HG02870 (cell line): ENCODE data around the gene PKM.
A peak's percentile ranks its signal among the peaks of the same experiment; 100 is the strongest.
"Not testable (repeated sequence)": the region's sequence is repeated elsewhere in the genome, so short reads cannot be mapped to it uniquely, and the experiment has no call there.

Experiments used
- ATAC-seq: cut with Tn5 transposase; IDR thresholded peaks from one replicate; pipeline ENCODE4 v1.9.1; 2021; ENCODE audit warnings: mild to moderate bottlenecking, moderate library complexity; ENCODE audit not compliant: unreplicated experiment

Gene PKM

DNA sequence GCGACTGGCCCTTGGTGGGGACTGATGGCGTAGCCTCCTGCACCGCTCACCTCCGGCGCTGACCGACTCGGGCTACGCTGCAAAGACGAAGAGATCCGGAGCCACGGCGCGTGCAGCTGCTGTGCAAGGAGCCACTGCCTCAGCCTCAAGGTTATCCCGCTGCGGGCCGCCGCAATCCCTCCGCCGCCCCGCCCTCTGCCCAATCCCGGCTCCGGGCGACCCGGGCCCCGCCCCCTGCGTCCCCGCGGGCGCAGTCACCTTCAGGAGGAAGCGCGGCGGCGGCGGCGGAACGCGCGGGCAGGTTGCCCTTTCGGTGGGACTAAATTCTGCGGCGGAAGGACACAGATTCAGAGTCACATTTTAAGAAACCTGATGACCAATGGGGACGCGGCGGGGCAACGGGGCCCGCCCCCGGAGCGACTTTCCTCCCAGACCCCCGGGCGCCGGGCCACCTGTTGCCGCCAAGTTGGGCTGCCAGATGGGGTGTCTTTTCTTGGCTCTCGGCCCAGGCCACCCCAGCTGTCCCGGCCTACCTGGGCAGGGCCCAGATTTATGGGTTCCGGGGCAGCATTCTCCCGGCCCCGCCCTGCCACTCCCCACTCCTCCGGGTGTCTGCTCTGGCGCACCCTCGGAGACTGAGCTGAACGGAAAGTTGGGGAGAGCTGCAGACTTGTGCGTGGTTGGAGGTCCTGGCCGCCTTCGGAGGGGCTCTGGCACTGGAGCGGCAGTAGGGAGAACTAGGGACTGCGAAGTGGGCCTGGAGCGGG, at the start of gene PKM:
Gene PKM, minus strand, starts transcription at position 125 of the 767 bp plus-strand sequence. CDS start 12,093 bp downstream, outside the sequence.
- ATAC-seq = peak; percentile 32

DNA sequence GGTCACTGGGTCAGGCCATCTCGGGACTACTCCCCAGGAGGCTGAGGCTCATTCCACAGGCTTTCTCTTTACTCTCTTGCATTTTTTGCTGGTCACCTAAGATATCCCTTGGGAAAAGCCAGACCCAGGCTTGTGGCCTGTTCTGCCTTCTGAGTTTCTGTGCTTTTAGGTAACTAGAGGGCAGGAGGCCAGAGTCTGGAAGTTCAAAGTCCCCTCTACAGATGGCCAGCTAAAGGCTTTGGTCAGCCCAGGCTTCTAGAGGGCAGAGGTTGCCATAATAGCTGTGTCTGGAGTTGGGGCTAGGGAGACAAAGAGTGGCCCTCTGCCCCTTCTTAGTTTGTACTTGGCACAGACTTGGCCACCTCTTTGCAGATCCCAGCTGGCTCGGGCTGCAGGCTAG, 49.8 kb upstream of the PKM start:
- ATAC-seq = no peak

DNA sequence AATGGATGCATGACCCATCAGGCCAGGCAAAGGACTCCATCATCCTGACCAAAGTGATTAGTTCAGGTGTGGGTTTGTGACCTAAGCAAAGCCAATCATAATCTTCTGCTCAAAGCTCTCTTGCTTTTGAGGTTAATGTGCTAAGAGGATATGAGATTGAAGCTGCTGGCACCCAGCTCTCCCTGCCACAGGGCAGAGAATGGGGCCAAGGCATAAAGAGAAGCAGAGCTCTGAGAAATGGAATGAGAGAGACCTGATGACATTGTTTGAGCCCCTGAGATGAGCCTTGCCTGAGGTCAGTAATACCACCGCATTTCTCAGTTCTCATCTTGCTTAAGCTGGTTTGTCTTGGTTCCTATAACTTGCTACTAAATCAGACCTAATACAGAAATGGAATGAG, 47.7 kb upstream of the PKM start:
- ATAC-seq = no peak

DNA sequence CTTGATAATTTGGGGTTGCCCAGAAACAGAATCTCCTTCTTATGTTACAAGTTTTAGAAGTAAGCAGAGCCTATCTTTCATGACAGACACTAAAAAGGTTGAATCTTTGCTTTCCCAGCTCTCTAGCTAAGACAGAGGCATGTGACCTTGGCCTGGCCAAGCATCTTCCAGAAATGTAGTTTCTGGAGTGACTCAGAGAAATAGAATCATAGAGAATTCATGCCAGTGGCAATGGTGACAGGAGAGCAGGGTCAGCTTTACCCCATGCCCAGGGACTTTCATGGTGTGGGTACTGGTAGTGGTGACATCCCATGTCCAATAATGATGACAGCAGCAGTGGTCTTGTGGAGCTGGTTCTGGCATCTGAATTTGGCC, 45.3 kb upstream of the PKM start:
- ATAC-seq = no peak

DNA sequence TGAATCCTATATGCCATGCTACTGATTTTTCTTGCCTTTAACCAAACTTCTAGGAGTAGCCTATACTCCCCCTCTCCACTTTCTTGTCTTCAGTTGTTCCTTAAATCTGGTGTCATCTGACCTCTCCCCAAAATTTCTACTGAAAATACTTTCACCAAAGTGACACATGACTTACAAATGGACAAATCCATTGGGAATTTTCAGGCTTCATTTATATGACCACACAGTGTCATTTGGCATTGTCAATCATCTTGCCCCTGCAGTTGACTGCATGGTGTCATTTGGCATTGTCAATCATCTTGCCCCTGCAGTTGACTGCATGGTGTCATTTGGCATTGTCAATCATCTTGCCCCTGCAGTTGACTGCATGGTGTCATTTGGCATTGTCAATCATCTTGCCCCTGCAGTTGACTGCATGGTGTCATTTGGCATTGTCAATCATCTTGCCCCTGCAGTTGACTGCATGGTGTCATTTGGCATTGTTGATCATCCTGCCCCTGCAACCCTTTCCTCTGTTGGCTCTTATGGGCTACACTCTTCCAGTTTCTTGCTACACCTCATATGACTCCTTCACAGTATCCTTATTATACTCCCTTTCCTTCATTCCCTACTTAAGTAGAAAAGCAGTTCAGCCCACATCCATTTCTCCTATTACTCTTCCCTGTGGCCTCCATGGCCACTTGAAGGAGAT, 44.8 kb upstream of the PKM start:
- not testable (repeated sequence) for ATAC-seq

DNA sequence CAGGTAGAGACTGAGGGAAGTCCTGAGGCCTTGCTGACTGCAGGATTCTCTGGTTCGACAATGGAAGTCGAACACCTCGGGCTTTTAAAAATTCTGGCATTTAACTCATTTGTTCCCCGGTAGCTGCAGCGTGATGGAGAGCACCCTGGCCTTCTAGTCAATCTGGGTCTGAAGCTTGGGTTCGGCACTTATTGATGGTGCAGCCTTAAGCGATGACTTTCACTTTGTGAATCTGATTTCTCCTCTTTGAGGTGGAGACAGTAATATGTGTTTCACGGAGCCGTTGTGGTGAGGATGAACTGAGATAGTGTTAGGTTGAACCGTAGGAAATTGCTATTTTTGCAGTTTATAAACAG, 42.0 kb upstream of the PKM start:
- ATAC-seq = no peak

DNA sequence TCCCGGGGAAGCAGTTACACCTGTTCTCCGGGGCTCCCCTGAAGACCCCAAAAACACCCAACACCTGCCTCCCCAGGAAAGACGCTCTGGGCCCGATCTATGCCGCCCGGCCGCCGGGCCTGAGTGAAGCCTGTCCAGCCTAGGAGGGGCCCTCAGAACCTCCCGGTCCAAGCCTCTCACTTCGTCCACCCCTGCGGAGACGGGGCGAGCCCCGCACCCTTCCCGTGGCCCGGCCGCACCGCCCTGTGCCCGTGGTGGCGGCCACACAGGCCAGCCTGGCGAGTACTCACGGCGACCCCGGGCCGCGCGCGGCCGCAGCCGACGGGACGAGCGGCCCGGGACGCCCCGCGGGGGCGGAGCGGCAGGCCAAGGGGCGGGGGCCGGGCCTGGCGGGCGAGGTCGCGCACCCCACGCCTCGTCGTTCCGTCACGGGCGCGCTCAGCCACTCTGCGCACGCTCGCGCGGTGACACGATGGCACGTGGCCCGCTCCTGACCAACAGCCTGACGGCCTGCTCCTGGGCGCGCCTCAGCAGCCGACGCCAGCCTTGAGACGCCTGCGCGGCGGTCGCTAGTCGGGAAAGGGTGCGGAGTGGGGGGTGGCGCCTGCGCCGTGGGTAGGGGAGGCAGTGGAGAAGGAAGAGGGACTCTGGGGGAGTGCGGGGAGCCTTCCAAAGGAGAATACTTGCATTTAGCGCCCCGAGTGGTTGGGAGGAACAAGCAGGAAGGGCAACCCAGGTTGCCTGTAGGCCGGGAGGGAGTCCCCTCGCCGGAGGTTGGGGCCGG, 41.4 kb upstream of the PKM start, which contains the start of gene PARP6:
Gene PARP6, minus strand, starts transcription at position 342 of the 784 bp plus-strand sequence. CDS start 5,077 bp downstream, outside the sequence.
- ATAC-seq = peak; percentile 95

DNA sequence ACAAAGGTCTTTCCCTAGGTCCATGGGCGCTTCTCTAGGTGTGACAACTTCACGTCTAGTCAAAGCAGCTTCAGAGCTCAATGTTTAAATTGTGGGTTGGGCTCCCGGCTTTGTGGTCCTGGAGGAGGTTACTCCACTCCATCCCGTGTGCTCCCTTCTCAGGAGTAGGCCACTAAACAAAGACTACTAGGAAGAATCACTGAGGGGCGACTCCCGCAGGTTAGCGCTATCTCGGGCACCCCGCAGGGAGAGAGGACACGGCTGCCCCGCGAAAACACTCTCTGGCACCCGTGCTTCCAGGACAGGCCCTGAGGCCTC, 40.9 kb upstream of the PKM start:
- ATAC-seq = peak; percentile 18

DNA sequence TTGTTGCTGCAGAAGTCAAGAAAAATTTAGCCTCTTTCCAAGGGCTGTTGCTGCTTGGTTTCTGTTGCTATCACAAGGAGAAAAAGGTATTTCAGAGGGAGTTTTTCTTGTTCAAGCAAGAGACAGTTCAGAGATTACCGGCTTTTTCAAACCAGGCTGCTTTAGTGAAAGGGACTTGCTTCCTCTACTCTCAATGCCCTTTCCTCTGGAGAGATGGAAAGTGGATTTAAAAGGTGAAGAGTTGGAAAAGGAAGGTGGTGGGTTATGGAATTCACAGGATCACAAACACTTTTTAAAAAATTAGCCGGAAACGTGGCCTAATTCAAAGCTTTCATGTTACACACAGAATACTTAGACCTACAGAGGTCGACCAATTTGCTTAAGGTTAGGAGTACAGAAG, 40.2 kb upstream of the PKM start:
- ATAC-seq = no peak

DNA sequence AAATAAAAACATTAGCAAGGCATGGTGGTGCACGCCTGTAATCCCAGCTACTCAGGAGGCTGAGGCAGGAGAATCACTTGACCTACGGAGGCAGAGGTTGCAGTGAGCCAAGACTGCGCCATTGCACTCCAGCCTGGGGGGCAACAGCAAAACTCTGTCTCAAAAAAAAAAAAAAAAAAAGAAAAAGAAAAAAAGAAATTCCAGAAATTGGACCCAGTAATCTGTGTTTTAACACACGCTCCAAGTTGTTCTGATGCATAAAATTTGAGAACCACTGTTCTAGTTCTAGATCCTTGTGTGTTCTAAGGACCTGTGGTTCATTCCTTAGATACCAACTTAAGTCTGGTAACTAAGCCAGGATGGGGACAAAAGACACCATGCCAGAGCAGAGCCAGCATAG, 38.7 kb upstream of the PKM start:
- no peak for ATAC-seq

DNA sequence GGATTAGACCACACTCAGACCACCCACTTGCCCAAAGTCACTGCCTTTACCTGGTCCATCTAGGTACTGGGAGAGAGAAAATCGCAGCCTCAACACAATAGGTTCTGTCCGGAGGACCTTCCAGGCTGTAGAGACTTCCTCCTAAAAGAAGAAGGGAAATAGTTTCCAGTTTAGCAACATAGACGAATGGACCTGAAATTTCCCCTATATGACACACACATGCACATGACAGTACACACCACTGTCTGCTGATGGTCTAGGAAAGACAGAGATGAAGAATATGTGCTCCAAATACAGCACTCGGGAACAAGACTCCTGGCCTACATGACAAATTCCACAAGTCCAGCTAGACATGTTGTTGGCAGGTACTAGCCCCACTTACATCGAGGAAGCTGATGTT, 34.0 kb upstream of the PKM start:
- no peak for ATAC-seq

DNA sequence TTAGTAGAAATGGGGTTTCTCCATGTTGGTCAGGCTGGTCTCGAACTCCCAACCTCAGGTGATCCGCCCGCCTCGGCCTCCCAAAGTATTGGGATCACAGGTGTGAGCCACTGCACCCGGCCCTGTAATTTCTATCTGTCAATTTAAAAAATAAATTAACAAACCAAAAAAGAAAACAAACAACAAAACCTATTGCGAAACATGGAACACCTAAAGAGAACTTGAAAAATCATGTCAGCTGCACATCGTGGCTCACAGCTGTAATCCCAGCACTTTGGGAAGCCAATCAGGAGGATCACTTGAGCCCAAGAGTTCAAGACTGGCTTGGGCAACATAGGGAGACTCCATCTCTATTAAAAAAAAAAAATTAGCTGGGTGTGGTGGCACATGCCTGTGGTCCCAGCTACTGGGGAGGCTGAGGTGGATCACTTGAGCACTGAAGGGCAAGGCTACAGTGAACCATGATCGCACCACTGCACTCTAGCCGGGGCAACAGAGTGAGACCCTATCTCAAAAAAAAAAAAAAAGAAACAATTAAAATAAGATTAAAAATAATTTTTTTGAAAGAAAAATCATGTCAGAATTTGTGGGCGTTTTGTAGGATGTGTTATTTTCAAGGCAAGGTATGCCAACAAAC, 21.8 kb upstream of the PKM start:
- no peak for ATAC-seq

DNA sequence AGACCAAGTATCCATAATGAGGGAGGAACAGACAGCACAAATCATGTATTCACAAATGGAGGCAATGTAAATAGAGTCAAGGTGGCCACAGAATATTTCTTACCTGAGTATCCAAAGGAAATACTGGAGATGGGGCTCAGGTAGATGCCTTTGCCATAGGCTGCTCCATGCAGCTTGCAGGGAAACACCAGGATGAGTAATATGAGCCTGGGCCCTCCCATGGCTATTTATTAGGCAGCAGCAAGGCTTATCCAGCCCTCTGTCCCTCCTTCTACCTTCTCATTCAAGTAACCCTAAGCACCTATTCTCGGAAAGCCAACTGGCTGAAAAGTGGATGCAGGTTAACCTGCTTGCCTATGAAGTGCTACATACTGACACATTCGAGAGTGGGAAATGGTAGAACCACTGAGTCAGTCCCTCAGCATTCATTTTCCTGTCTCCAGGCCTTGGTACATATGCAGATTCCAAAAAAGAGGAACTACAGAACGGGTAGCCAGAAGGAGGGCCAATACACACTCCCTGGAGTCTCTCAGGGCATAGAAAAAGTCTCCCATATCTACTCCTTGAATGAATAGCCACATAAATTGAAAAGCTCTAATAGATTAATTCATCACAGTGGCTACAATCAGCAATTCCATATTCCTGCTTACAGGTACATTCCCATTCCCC, 18.3 kb upstream of the PKM start:
- ATAC-seq = no peak

DNA sequence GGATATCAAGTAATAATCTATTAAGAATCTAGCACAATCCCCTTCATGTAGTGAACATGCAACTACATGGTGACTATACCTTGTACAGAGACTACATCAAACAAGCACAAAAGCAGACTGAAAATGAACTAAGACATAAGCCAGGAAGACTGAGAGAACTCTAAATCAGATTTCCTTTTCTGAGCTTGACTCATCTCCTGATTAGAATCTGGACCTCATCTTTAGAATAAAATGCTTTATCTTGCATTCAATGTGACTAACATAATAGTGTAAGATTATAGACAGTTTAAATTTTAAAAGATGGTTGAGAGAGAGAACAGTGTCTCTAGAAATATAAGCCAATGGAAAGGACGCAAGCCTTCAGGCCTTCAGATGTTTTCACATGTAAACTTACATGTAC, 17.5 kb upstream of the PKM start:
- ATAC-seq = no peak

DNA sequence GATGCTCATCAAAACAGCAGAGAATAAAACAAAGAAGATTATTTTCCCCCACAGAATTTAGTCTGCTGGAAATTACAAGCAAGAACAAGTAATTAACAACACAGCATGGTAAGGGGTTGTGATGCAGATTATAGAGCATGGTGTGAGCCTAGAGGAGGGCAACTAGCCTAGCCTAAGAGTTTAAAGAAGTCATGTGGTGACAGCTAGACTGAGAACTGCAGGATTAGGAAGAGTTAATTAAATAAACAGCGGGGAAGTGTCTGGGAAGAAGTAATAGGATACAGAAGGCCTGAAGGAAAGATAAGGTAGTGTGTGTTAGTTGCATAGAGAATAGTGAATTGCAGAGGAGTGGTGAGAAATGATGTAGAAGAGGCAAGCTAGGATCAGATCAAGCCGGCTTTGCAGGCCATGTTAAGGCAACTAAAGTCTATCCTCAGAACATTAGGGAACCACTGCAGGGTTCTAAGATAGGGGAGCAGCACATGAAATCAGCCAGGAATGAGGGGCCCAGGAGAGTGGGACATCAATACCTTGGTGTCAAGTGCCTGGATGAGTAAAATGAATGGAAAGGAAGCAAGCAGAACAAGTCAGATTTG, 11.9 kb upstream of the PKM start:
- ATAC-seq = no peak

DNA sequence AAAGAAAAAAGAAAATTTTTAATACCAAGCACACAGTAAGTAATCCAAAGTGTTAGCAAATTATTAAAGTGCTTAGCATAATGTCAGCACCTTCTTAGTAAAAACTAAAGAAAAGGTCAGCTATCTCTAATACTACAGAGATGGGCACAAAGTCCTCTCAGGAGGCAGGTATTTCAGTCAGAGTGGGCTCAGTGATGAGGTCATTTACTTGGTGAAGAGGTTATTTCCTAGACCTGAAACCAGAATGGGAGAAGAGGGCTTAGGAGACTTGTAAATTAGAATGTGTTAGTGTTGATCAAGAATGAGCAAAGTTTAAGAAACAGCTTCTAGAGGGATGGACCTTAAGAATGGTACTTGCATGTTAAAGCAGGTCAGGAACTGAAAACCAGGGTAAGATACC, 8.7 kb upstream of the PKM start:
- ATAC-seq = no peak

DNA sequence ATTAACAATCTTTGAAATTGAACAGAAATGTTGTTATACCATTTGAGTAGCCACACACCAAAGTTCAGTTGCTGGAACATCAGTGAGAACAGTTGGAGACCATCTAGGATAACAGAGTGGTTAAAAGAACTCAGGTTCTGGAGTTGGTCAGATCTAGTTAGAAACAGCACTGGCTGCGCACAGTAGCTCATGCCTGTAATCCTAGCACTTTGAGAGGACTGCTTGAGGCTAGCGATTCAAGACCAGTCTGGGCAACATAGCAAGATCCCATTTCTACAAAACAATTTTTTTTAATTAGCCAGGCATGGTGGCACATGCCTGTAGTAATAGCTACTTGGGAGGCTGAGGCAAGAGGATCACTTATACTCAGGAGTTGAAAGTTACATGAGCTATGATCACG, 7.6 kb upstream of the PKM start:
- no peak for ATAC-seq

DNA sequence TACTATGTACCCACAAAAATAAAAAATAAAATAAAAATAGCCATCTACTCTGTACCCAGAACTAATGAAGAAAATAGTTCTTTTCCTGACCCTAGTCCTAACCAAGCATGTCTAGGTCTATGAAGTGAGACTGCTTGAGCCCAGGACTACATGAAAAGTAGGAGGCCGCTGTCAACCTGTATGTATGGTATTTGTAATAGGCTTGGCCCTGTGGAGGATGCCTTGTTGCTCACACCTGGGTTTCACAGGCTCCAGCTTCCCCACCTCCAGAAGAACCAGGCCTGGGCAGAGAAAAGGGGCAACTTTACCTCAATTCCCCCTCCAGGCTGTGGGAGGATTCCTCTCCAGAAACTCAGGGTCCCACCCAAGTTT, 6.8 kb upstream of the PKM start:
- no peak for ATAC-seq

DNA sequence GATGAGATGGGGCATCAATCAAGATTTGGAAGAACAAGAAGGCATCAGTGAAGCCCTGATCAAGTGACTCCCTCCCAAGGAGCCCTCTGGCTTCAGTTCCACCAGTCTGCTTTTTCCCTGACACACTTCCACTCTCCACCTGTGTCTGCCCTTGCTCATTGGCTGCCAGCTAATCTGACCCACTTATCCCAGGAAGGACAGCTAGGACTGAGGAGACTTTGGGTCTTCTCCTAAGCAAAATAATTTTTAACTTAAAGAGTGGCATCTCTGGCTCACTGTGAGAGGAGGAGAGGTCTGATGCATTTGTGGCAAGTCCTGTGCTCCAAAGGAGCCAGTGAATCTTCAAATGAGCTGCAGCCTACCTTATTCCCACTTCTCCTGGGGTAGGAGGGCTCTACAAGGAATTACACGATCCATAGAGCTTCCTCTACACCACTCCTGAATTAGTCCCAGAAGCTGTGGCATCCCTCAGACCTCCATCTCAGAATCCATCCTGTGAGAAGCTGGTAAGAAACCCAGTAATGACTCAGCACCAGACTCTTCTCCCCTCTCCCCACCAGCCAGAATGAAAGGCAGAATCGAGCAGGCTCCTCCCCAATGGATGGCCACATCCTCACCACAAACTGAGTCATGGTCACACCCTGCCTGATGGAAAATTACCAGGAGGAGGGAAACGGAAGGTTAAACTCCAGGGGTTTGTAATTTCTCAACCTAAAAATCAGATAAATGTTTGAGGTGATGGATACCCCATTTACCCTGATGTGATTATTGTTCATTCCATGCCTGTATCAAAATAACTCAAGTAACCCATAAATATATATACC, 6.3 kb upstream of the PKM start:
- ATAC-seq = peak; percentile 75
